Measurements from ENCODE around the gene NAMPT.

Gene NAMPT

DNA sequence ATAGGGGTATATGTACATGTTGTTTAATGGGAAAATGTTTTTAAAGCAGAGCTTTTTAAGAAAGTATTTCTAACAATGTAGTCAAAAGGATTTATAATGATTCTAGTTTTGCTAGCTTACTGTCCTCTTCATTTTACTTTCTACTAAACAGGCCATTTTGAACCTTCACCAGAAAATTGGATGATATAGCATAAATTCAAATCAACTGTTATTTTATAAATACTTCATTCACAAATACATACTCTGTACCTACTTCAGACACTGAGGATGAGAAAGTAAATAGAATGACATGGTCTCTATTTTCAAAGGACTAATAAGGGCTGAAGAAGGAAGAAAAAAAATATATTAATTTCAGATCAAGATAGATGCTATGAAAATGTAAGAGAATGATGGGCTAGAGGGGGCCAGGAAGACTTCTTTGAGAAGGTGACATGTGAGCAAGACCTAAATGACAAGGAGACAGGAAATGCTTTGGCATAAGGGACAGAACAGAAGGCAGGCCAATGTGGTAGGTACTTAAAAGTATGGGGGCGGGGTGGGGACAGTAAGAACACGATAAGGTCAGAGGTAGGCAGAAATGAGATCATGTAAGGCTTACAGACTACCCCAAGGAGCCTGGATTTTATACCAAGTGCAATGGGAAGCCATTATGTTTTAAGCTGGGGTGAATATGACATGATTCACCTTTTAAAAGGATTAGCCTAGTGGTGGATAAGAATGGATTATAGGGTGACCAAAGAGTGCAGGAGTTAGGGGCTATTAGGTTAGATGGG, 5.2 kb downstream of the NAMPT start:
- no peak overlapping the region for H3K4me3 ChIP-seq (ENCODE audit: low read depth, low read length)
- TF ChIP-seq, protein P1, sequence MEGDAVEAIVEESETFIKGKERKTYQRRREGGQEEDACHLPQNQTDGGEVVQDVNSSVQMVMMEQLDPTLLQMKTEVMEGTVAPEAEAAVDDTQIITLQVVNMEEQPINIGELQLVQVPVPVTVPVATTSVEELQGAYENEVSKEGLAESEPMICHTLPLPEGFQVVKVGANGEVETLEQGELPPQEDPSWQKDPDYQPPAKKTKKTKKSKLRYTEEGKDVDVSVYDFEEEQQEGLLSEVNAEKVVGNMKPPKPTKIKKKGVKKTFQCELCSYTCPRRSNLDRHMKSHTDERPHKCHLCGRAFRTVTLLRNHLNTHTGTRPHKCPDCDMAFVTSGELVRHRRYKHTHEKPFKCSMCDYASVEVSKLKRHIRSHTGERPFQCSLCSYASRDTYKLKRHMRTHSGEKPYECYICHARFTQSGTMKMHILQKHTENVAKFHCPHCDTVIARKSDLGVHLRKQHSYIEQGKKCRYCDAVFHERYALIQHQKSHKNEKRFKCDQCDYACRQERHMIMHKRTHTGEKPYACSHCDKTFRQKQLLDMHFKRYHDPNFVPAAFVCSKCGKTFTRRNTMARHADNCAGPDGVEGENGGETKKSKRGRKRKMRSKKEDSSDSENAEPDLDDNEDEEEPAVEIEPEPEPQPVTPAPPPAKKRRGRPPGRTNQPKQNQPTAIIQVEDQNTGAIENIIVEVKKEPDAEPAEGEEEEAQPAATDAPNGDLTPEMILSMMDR (IDR thresholded peaks at IDR 0.05; ENCODE audit: insufficient read depth, low read length, missing control alignments), result no peak
- CTCF ChIA-PET, result interaction anchor here (1.5 kb wide), 2 partner anchors 8 to 456 kb away, joined by 4 read pairs; no protein-coding TSS in a partner anchor
- DNase-seq (ENCODE audit: low read depth, low spot score), result no peak
- POLR2A ChIA-PET, result no interaction called here

DNA sequence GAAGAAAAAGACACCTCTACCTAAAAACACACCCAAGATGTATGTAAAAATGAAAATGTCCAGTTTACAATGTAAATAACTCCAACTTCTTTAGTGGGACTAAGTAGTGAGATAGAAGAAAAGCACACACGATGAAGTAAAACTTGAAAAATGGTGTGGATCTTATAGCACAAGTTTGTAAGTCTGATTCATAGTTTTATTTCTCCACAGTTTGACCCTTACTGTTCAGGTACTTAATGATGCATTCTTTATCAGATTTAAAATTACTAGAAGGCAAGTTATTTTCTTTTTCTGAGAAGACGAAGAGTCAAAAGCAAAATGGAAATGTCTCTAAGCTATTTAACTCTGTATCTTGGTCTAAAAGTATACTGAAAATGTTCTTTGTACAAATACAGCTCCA, 6.1 kb downstream of the NAMPT start:
- CTCF ChIA-PET, result interaction anchor here (1.5 kb wide), 2 partner anchors 8 to 457 kb away, joined by 4 read pairs; no protein-coding TSS in a partner anchor
- POLR2A ChIA-PET, result no interaction called here

DNA sequence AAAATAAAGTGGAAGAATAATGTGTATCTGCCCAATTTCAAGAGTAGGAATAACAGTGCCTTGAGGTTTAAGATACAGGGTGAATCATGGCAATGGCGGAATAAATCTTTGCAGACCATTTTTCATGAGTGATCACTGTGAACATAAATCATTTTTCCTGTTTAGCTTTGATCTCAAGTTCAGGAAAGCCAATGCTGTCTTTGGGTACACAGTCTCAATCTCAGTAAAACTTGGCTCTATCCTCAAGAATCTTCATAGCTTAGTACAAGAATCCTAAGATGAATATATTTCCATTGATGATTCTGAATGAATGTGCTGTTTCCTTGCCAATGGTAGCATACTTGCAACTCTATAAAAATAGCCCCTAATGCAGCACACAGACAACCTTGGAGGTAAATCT, 6.8 kb downstream of the NAMPT start:
- DNase-seq (ENCODE audit: low read depth, low spot score), result no peak
- no peak overlapping the region for H3K4me3 ChIP-seq (ENCODE audit: low read depth, low read length)
- TF ChIP-seq, protein P1 (IDR thresholded peaks at IDR 0.05; ENCODE audit: insufficient read depth, low read length, missing control alignments), result no peak
- ChIA-PET CTCF (interaction anchor here (1.5 kb wide), 1 partner anchor 458 kb away, joined by 4 read pairs; no protein-coding TSS in a partner anchor), POLR2A (no interaction called here)

More for the DNA sequence above, 6.1 kb downstream of the NAMPT start:
- TF ChIP-seq, protein P1 (IDR thresholded peaks at IDR 0.05; ENCODE audit: insufficient read depth, low read length, missing control alignments), result no peak
- no peak overlapping the region for H3K4me3 ChIP-seq (ENCODE audit: low read depth, low read length)
- DNase-seq (ENCODE audit: low read depth, low spot score), result no peak

DNA sequence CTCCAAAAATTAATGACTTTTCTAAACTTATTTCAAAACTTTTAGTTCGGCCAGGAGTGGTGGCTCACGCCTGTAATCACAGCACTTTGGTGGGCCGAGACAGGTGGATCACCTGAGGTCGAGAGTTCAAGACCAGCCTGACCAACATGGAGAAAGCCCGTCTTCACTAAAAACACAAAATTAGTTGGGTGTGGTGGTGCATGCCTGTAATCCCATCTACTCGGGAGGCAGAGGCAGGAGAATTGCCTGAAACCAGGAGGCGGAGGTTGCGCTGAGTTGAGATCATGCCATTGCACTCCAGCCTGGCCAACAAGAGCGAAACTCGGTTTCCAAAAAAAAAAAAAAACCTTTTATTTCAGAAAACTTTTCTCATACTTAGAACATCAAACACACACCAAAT, 8.3 kb downstream of the NAMPT start:
- DNase-seq (ENCODE audit: low read depth, low spot score), result no peak
- CTCF ChIA-PET, result no interaction called here
- H3K4me3 ChIP-seq (ENCODE audit: low read depth, low read length), result no peak overlapping the region
- TF ChIP-seq, protein P1 (IDR thresholded peaks at IDR 0.05; ENCODE audit: insufficient read depth, low read length, missing control alignments), result no peak
- POLR2A ChIA-PET, result no interaction called here

DNA sequence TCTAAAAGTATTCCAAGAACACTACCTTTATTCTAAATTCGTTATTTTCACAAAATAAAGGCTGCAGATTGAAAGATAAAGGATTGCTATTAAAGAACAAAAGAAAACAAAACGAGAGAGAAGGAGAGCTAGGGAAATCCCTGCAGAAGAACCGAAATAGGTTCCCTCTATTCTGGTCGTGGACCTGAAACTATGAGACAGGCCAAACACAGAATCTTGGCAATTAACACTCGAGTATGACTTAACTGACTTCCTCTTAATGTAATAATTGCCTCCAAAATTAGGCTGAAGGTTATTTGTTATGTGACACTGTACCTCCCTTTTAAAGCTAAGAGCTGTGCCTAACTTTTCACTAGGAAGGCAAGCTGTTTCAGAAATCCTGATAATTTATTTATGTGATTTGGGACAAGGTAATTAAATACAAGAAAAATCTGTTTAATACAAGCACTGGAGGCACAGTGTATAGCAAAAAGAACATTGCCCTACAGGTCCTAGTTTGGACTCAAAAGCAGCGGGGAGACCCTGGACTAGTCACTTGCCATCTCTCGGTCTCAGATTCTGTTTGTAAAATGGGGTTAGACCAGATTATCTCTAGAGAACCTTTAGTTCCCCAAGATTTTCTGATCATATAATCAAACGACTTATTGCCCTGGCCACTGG, 11.6 kb downstream of the NAMPT start:
- H3K4me3 ChIP-seq (ENCODE audit: low read depth, low read length), result no peak overlapping the region
- ChIA-PET CTCF (interaction anchor here (1.0 to 1.3 kb wide), 3 partner anchors 9 to 96 kb away, joined by 3 to 4 read pairs (median 4); no protein-coding TSS in a partner anchor), POLR2A (no interaction called here)
- TF ChIP-seq, protein P1 (IDR thresholded peaks at IDR 0.05; ENCODE audit: insufficient read depth, low read length, missing control alignments), result no peak
- DNase-seq (ENCODE audit: low read depth, low spot score), result no peak
